Stimulated activated CD4-positive, alpha-beta T cell treated with anti-CD3 and anti-CD28 coated beads, TNF-alpha, amount 100 ng/mL, for 48 hours (primary cell): Measurements from ENCODE around the gene GNG7.
"Not testable (repeated sequence)": the region's sequence is repeated elsewhere in the genome, so short reads cannot be mapped to it uniquely, and the experiment has no call there.

Source experiments
- DNase-seq, 3 donors: peaks; one replicate each; pipeline ENCODE4 v3.0.0-alpha.2; 2020; ENCODE audit warnings: low read depth in 3 of 3

The GNG7 gene

DNA sequence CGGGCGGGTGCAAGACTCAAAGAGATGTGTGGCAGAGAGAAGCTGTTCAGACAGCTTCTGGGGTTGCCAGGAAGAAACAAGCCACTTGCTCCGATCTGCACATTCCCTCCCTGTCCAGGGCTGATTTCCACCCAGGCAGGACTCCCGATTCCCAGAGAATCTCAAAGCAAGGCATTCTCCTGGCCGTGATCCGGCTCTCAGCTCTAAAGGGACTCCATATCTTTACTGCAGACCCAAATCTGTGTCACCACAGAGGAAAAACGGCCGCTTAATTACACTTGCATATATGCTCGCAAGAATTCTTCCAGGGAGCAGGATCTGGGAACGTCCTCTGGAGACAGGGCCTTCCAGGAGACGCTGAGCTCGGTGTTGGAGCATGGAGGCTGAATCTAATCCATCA lies 25.7 kb downstream of the GNG7 start:
- no peak for DNase-seq

DNA sequence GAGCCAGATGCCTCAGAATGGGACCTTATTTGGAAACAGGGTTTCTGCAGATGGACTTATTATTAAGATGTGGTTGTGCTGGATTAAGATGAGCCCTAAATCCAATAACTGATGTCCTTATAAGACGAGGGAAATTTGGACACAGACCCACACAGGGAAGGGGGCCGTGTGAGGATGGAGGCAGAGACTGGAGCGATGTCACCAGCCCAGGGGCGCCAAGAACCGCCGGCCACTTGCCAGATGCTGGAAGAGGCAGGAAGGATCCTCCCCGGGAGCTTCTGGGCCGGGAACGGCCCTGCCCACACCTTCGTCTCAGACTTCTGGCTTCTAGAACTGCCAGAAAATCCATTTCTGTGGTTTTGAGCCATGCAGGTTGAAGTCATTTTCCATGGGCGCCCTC lies 26.6 kb downstream of the GNG7 start:
- no peak for DNase-seq

DNA sequence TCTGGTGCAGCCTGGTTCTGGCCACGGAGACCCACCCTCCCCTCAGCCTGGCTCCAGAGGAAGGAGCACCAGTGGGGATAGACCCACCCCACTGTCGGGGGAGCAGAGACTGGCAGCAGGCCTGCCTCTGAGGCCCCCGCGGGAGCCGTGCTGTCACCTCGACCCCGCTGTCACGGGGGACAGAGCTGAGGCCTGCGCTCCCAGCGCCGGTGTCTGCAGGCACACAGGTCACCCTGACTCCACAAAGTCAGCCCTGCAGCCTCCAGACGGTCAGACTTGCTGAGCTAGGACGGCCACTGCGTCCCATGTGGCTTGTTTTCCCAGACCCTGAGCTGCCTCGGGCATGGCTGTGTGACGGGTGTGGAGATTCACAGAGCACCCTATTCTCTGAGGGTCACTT lies 32.3 kb downstream of the GNG7 start:
- DNase-seq: no peak

DNA sequence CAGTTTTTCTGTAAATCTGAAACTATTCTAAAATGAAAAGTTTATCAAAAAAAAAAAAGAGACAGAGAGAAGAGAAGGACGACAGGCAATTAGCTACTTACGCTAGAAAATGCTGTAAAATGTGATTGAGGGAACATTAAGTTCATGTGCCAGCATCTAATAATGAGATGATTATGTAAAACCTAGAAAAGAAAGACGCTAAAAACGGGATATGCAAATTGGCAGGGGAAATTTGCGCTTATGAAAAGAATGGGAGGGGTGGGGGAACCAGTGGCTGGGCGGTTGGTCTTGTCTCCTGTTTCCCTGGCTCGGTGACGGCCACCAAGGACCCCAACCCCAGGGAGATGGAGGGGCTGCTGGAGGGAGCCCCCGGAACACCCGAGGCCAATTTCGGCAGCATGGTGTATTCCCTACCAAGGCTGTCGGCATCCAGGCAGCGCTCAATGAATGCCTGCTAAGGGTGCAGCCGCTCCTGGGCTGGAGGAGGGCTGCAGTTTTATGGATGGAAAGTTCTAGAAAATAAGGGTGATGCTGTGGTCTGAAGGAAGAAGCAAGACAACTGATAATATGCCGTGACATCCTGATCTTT lies 34.2 kb downstream of the GNG7 start:
- DNase-seq: no peak

DNA sequence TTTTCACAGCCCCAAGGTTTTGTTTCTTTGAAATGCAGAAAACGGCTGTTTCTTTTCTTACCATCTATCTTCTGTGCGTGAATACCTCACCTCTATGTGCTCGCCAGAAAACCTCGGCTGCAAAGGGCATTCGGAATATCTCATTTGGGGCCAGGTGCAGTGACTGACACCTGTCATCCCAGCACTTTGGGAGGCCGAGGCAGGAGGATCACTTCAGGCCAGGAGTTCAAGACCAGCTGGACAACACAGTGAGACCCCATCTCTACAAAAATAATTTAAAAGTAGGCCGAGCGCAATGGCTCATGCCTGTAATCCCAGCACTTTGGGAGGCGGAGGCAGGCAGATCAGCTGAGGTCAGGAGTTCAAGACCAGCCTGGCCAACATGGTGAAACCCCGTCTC lies 35.1 kb downstream of the GNG7 start:
- not testable (repeated sequence) for DNase-seq

DNA sequence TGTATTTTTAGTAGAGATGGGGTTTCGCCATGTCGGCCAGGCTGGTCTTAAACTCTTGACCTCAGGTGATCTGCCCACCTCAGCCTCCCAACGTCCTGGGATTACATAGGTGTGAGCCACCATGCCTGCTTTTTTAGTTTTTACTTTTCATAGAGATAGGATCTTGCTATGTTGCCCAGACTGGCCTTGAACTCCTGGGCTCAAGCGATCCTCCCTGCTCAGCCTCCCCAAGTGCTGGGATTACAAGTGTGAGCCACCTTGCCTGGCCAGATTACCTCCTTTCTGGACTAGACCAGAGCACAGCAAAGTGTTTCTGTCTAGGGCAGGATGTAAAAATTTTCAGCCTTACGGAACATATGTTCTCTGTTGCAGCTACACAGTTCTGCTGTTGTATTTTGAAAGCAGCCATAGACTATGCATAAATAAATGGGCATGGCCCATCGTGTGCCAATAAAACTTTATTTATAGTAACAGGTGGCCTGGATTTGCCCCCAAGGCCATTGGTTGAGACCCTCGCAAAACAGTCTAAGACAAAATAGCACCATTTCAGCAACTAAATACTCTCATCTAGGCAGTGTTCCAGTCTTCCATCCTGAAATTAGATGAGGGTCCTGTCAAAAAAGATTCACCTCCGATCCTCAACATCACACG lies 36.0 kb downstream of the GNG7 start:
- DNase-seq: no peak

DNA sequence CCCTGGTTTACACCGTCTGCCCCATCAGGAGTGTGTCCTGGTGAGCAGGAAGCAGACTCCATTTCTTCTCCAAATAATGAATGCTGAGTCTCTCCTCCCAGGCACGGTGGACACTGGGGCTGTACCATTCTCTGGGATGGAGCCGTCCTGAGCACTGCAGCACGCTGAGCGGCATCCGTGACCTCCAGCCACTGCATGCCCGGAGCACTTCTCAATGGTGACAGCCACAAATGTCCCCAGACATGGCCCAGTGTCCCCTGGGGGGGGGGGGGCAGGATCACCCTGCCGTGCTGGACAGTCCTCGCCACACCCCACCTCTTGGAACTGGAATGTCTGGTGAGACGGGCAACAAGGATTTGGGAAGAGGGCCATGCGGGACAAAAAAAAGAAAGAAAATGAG lies 37.4 kb downstream of the GNG7 start:
- no peak for DNase-seq

DNA sequence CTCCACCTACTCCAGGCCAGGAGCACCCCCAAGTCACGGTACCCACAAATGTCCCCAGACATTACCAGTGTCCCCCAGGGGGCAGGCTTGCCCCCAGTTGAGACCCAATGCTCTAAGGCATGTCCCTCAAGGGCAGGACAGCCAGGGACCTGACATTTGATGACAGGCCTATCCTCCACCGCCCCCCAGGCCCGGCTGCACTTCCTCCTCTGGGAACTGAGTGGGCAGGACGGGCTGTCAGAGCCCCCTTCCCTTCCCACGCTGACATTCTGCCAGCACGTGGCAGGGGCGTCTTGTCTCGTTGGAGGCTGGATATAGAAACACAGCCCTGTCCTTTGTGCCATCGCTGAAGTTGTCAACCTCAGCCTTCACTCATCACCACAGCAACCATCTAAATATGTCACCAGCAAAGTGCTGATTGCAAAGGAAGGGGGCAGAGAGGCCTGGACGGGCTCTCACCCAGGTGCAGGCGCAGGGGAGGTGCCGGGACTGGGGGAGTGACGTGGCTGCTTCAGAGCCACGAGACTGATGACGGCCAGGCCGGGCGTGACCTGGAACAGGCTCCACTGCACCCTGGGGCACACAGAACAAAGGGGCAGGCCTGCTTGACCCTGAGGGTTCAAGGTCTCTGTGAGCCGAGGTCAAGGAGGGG lies 38.4 kb downstream of the GNG7 start:
- no peak for DNase-seq

DNA sequence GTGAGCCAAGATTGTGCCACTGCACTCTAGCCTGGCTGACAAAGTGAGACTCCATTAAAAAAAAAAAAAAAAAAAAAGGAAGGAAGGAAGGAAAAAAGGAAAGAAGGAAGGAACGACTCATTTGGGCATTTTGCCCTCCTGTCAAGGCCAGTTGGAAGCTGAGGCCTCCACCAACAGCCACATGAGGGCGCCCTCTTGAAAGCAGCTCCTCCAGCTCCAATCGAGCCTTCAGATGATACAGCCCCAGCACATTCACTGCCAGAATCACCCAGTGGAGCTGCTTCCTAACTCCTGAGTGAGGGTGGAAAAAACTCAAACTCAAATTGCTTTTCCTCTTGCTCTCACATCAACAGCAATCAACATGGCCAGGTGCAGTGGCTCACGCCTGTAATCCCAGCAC lies 40.9 kb downstream of the GNG7 start:
- peak in 1 of 3 donors; percentile 21 for DNase-seq

DNA sequence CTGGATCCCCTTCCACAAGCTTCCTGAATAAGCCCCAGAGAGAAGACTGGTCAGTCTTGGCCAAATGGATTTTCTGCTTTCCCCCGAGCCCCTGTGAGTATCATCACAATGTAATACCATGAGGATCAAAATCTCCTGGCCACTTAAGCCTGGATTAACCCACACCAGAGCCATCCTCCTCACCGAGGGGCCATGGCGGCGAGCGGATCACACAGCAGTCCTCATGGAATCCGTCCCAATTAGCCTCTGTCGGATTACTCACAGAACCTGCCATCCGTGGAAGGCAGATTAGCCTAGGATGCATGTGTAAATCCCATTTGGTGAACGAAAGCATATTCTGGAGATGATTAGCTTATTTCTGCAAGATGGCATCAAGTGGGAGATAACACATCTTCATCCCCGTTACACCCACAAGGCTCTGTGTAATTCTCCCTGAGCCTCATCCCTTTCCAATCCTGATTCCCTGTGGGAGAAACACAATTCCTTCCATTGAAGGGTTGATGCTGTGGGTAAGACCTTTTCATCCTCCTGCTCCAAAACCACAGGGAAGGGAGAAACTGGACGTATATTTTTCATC lies 42.5 kb downstream of the GNG7 start:
- DNase-seq: no peak

DNA sequence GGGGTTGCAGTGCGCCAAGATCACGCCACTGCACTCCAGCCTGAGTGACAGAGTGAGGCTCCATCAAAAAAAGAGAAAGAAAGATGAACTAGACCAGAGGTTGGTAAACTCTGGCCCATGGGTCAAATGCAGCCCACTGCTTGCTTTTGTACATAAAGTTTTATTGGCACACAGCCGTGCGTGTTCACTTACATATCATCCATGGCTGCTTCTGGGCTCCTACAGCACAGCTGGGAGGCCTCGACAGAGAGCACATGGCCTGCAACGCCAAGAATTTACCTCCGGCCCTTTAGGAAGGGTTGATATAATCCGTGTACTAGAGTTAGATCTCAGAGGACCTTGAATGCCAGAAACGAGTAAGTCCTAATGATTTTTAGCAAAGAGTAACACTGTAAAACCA lies 46.0 kb downstream of the GNG7 start:
- DNase-seq: no peak

DNA sequence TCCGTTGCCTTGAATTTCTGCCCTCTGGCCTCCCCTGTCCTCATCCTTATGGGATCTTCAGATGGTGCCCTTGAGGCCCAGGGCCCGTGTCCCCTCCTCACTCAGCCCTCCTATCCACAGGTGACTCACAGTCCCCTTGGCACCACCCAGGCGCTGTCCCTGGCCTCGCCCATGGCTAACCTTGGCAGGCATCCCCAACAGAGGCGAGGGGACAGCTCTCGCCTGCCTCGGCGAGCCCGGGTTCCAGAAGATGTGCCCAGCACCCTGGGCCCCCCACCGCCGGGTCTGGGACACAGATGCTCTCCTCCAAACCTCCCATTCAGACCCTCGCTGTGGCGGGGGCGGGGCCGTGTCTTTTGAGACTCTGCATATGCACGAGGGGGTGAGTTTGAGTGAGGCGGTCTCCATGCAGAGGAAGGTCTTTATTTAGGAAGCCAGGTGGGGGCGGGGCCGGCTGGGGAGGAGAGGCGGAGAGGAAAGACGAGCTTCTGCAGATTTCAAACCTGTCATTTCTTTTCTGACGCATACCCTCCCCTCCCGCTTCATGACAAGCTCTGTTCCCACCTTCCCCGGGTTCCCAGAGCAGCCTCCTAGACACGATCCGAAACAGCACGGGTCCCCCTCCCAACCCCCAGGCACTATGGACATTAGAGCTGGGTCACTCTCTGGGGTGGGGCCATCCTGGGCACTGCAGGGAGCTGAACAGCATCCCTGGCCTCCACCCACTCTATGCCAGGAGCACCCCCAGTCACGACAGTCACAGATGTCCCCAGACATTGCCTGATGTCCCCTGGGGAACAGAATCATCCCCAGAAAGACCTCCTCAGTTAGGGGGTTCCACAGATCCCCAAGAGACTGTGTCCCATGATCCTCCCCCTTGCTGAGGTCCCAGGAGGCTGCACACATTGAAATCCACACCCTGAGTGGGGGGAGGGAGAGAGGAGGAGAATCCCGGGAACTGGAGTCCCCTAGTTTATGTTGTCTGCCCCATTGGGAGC lies 48.5 kb downstream of the GNG7 start:
- no peak for DNase-seq

DNA sequence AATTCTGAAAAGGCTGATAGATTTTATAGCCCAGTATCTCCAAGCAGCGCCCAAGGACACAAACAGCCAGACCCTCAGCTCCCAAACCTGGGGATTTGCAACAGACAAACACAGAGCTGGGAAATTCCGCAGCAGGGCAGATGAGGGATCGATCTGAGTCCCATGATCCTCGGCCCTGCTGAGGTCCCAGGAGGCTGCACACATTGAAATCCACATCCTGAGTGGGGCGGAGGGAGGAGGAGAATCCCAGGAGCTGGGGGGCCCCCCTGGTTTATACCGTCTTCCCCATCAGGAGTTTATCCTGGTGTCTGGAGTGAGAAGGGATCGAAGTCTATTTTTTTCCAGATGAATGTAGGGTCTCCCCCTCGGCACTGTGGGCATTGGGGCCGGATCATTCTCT lies 49.3 kb downstream of the GNG7 start:
- DNase-seq: no peak

DNA sequence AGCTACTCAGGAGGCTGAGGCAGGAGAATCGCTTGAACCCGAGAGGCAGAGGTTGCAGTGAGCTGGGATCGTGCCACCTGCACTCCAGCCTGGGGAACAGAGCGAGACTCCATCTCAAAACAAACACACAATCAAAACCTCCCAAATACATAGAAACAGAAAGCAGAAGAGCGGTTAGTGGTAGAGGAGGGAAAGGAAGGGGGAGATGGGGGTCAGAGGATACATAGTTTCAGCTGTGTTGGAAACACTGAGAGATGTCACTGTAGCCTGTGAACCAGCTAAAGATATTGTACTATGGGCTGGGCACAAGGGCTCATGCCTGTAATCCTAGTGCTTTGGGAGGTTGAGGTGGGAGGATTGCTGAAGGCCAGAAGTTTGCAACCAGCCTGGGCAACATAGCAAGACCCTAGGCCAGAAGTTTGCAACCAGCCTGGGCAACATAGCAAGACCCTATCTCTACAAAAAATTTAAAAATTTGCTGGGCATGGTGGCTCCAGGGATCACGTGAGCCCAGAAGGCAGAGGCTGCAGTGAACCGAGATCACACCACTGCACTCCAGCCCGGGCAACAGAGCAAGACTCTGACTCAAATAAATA lies 49.9 kb downstream of the GNG7 start:
- DNase-seq: no peak

DNA sequence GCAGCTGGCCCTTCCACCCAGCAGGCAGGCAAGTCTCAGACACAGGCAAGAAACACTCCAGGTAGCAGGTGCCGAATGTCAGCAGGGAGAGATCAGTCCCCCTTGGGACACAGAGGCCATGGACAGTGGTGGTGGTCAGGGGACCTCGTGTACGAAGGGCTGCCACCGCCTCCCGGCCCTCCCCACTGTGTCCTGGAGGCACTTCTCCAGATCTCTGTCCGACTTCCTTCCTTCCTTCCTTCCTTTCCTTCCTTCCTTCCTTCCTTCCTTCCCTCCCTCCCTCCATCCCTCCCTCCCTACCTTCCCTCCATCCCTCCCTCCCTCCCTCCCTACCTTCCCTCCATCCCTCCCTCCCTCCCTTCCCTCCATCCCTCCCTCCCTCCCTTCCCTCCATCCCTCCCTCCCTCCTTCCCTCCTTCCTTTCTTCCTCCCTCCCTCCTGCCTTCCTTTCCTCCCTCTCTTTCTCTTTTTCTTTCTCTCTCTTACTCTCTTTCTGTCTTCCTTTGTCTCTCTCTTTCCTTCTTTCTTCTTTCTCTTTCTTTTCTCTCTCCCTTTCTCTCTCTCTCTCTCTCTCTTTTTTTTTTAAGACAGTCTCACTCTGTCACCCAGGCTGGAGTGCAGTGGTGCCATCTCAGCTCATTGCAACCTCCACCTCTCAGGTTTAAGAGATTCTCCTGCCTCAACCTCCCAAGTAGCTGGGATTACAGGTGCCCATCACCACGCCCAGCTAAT lies 51.3 kb downstream of the GNG7 start:
- not testable (repeated sequence) for DNase-seq

DNA sequence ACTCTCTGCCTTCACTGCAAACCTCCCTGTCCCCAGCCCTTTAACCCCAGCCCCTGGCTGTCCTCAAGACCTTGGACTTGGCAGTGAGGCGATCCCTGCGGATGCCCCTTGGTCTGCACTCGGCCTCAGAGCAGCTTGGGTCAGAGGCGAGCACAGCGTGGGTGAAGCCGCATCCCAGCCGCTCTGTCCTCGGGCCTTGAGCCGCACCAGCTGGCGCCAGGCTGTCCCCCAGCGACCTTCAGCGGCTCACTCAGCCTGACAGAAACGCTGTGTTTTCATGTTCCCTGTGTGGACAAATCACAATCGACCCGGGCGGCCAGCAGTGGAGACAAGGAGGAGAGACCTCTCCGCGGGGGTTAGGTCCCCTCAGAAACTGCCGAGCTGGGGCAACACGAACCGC lies 52.0 kb downstream of the GNG7 start:
- no peak for DNase-seq

DNA sequence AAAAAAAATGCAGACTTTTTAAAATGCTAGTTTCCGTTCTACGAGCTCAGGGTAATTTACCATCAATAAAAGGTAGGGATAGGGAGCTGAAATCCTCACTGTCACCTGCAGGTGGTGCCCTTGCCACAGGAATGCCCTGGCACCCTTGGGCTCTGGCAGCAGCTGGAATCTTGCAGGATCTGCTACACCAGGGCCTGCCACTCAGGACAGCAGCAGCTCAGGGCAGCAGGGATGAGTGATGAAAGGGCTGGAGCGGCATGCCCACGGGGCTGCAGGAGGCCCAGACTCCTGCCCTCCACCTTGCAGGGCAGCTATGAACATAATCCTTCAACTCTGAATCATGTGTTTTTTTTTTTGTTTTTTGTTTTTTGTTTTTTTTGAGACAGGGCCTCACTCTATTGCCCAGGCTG lies 54.0 kb downstream of the GNG7 start:
- DNase-seq: peak; percentile 35 to 67 (median 66)

DNA sequence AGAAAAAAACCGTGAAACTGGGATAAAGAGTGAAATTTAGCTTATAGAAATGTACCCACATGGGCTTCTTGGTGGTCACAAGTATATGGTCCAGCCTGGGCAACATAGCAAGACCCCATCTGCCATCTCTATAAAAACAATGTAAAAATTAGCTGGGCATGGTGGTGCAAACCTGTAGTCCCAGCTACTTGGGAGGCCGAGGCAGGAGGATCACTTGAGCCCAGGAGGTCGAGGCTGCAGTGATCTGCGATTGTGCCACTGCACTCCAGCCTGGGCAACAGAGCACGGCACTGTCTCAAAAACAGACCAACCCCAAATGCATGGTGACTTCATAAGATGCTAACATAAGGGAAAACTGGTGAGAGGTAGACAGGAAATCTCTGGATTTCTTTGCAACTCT lies 54.4 kb downstream of the GNG7 start:
- DNase-seq: no peak

DNA sequence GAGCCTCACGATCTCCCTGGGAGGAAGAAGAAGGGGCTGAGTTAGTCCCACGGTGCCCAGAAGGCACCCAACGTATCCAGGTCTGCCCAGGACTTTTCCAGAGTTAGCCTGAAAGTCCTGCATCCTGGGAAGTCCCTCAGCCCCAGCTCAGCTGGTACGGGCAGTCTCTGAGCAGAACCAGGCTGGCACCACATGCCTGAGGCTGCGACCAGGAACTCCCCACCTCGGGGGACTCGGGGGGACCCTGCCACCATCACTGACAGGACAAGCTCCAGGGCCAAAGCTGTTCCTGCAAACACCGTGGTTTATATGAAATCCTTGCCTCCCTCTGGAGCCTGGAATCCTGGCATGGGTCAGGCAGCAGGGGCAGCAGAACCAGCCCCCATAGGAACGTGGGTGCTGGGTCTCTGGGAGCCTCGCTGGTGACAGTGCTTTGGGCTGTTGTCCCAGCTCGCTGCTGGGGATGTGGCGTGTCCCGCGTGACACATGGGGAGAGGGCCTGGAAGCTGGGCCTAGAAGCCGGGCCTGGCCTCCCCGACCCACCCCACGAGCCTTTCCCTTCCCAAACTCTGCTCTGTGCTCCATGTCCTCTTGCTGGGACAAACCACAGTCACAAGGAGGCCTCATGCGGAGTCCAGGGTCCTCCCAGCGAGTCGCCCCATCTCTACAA lies 55.5 kb downstream of the GNG7 start:
- no peak for DNase-seq

DNA sequence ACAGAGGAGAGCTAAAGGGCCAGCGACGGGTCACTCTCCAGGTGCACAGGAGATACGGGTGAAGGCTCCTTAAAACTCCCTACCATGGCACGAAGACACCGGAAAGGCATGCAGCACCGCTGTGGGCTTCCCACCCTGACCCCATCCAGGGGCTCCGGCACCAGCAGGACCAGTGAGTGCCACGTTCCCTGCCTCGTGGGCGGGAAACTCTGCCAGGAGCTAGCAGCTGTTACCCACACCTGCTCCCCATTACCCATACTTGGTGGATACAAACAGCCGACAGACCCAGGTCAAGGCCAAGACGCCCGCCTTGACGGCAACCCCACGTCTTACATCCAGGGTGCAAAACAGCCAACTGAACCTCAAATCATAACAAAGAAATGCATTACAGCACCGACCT lies 56.7 kb downstream of the GNG7 start:
- DNase-seq: no peak
